HG03066 (cell line): ENCODE data around the gene LUC7L.

Source experiments
- ATAC-seq: cut with Tn5 transposase; IDR thresholded peaks from one replicate; pipeline ENCODE4 v1.9.1; 2021; ENCODE audit warnings: low read depth; ENCODE audit not compliant: unreplicated experiment

LUC7L gene

DNA sequence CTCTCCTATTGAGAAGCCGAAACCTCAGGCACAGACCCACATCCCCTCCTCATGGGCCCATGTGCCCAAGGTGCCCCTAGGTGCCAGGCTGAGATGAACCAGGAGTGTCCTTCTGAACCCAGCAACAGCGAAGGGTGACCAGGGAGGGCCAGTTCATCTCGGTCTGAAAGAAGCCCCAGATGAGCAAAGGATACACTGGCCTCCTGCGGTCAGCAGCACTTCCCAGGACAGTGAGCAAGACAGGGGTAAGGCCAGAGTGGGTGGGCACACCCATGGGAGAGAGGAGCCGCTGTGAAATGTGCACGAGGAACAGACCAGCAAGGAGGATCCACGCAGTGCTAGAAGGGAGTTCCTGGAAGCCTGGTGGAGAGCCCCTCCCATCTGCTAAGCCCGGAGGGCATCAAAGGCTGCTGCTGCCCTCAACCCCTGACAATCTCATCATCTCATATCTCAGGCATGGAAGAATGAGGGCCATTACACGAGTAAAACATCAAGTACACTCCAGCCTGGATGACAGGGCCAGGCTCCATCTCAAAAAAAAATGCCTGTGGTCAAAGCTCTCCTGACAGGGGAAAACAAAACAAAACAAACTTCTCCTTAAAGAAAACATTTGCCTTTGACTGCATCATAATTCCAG lies 80.1 kb downstream of the LUC7L start:
- ATAC-seq, result no peak

GRCh38 chr16:146646-147045 lies 82.6 kb downstream of the LUC7L start:
- ATAC-seq, result no peak

DNA sequence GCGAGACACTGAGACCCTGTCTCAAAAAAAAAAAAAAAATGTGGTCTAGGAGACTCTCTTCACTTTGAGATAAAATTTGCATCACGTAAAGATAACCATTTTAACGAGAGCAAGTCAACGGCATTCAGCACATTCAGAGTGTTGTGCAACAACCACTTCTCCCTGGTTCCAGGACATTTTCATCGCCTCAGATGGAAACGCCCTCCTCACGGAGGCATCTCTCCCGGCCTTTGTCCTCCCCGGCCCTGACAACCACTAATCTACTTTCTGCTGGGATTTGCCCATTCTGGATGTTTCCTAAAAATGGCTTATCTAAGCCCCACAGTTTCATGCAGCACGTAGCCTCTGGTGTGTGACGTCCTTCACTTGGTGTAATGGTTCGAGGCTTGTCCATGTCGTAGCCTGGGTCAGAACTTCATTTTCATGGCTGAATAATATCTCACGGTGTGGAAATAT lies 84.4 kb downstream of the LUC7L start:
- ATAC-seq, result no peak

GRCh38 chr16:143456-143855 lies 85.8 kb downstream of the LUC7L start:
- ATAC-seq, result no peak

DNA sequence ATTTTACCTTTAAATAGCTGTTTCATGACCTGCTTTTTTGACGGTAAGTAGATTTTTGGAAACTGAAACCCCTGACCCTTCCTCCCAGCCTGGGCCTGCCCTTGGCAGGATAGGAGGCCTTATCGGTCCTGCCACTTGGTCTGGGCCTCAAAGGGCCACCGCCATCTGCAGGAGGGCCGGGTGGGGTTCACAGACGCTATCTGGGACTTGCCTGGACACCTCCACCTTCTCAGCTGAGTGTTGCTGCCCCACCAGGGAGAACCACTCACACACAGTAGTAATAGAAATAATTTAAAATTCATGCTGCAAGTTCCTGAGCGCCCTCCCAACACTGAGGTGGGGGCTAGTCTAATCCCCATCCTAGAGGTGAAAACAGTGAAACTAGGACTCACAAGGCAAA lies 86.2 kb downstream of the LUC7L start:
- ATAC-seq, result no peak

- no peak for ATAC-seq
These were observed 86.8 kb downstream of the LUC7L start for GRCh38 chr16:142405-142967.

DNA sequence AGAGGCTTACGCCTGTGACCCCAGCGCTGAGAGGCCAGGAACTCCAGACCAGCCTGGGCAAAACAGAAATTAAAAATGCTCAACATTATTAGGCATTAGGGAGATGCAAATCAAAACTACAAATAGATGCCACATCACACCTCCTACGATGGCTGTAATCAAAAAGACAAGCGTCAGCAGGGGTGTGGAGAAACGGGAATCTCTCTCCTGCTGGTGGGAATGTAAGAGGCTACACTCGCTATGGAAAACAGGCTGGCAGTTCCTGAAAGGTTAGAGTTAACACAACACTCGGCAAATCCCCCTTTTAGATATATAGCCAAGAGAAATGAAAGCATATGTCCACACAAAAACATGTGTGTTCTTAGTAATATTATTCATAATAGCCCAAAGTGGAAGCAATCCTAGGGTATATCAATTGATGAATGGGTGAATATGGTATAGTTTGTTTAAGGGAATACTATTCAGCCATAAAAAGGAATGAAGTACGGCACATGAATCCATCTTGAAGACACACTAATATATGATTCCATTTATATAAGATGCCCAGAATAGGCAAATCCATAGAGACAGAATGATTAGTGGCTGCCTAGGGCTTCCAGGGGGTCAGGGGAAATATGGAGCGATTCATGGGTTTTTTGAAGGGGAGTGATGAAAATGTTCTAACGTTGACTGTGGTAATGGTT lies 88.9 kb downstream of the LUC7L start:
- ATAC-seq, result no peak
